HG03439 (cell line): Measurements from ENCODE around the gene ACADSB.

Experiments used
- ATAC-seq: cut with Tn5 transposase; IDR thresholded peaks from one replicate; pipeline ENCODE4 v1.9.1; 2021; ENCODE audit warnings: mild to moderate bottlenecking, moderate library complexity; ENCODE audit not compliant: unreplicated experiment

Gene ACADSB

DNA sequence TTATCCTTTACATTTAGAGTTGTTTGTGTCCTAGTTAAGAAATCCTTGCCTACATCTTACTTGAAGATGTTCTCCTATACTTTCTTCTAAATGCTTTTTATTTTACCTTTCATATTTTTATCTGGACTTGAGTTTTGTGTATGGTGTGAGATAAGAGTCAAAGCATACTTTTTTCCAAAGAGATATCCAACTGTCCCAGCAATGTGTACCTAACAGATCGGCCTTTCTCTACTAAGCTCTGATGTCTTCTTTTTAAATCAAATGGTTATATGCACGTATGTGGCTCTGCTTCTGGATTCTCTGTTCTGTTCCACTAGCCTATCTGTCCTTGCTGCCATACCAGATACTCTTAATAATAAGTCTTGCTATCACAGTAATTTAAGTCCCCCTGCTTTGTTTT, 7.4 kb upstream of the ACADSB start:
- no peak for ATAC-seq

GRCh38 chr10:123004298-123004697, 4.5 kb upstream of the ACADSB start:
- no peak for ATAC-seq

DNA sequence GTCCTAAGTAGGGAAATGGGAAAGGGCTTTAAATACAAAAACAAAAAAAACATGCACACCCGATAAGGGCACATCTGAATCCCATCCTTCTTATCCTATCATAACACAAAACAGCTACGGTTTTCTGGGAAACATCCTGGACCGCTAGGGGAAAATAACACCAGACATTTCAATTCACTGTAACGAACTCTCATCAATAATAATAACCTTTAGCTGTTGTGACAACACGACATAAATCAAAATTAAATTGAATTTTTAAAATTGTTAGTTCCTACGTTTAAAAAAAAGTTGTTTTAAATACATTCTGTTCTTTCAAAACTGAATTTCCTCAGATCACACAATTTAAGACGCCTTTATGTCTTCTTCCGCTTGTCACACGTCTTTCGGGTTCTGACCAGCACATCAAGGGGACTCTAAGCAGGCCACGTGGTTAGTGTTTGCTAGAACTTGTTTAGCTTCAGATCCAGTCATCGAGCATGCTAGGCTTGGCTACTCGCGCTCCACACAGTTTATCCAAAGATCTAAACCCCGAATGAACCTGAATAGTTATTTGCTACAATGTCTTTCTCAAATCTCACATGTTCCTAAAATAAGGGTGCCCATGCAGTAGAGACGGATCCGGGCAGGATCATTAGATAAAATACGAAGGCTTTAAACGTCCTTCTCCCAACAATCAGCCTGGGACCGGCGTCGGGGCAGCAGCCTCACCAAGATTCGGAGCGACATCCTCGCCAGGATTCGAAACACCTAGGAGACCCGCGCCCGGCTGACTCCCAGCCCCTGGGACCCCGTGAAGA, 1.1 kb upstream of the ACADSB start:
- peak; percentile 39 for ATAC-seq

GRCh38 chr10:123009105-123009820, 457 bp downstream of the ACADSB start:
- peak; percentile 8 for ATAC-seq

DNA sequence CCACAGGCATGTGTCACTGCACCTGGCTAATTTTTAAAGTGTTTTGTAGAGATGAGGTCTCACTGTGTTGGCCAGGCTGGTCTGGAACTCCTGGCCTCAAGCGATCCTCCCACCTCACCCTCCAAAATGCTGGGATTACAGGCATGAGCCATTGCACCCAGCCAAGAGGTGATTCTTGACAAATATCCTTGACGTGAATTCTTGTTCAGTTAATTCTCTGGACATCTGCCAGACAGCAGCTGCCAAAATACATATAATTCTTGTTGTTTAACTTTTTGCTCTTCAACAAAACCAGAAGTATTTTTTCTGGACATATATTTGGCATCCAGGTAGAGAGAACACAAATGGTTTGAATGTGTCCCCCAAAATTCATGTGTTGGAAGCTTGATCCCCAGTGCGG, 3.2 kb downstream of the ACADSB start:
- ATAC-seq, result no peak

DNA sequence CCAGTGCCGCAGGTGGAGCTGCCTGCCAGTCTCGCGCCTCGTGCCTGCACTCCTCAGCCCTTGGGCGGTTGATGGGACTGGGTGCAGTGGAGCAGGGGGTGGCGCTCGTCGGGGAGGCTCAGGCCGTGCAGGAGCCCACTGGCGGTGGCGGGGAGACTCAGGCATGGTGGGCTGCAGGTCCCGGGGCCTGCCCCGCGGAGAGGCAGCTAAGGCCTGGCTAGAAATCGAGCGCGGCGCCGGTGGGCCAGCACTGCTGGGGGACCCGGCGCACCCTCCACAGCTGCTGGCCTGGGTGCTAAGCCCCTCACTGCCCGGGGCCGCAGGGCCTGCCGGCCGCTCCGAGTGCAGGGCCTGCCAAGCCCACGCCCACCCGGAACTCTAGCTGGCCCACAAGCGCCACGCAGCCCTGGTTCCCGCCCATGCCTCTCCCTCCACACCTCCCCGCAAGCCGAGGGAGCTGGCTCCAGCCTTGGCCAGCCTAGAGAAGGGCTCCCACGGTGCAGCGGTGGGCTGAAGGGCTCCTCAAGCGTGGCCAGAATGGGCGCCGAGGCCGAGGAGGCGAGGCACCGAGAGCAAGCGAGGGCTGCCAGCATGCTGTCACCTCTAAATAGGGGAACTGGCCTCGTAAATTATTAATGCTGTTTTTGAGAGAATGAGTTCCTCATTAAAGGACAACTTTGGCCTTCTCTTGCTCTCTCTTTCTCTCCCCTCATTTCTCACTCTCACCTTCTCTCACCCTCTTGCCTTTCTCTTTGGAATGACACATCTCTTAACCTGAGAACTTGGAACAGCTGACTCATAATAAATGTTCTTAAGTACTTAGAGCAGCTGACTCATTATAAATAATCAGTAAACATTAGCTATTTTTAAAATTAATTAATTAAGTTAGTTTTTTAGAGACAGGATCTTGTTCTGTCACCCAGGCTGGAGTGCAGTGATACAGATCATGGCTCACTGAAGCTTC, 4.9 kb downstream of the ACADSB start:
- no peak for ATAC-seq

DNA sequence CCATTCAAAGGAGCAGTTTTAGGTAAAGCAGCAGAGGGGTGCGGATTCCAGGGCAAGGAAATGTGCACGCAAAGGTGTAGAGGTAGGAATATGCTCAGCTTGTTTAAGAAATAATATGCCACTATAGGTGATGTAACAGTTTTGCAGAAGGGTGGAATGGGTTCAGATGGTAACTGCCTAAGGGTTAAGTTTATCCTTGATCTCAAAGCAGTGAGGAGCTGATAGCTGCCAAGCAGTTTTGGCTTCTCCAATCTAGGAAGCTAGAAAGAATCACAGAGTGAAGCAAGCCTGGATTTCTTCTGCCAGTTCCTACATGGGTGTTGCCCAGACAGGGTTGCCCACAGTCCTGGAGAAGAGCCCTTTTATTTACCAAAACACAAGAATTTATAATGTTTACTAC, 6.0 kb downstream of the ACADSB start:
- ATAC-seq, result no peak

DNA sequence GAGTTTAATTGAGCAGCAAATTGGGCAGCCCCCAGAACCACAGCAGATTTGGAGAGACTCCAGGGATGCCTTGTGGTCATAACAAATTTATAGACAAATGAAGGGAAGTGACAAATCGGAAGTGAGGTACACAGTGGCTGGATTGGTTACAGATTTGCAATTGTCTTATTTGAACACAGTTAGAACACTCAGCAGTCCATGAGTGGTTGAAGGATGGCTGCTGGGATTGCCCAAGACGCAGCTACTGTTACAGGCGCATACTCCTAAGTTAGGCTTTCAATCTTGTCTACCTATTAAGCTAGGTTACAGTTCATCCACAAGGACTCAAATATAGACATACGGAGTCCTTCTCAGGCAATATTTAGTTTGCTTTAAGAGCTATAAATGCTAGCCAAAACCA, 7.4 kb downstream of the ACADSB start:
- no peak for ATAC-seq

GRCh38 chr10:123017421-123018165, 8.8 kb downstream of the ACADSB start:
- no peak for ATAC-seq

DNA sequence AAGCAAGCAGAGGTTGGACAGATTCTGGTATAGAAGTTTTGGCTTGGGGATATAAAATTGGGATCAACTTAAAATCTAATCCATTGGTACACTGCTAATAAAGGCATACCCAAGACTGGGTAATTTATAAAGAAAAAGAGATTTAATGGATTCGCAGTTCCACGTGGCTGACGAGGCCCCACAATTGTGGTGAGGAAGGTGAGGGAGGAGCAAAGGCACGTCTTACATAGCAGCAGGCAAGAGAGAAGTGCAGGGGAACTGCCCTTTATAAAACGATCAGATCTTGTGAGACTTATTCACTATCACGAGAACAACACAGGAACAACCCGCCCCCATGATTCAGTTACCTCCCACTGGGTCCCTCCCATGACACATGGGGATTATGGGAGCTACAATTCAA, 9.7 kb downstream of the ACADSB start:
- no peak for ATAC-seq

- no peak for ATAC-seq
These were observed 10.5 kb downstream of the ACADSB start for GRCh38 chr10:123019264-123019663.

DNA sequence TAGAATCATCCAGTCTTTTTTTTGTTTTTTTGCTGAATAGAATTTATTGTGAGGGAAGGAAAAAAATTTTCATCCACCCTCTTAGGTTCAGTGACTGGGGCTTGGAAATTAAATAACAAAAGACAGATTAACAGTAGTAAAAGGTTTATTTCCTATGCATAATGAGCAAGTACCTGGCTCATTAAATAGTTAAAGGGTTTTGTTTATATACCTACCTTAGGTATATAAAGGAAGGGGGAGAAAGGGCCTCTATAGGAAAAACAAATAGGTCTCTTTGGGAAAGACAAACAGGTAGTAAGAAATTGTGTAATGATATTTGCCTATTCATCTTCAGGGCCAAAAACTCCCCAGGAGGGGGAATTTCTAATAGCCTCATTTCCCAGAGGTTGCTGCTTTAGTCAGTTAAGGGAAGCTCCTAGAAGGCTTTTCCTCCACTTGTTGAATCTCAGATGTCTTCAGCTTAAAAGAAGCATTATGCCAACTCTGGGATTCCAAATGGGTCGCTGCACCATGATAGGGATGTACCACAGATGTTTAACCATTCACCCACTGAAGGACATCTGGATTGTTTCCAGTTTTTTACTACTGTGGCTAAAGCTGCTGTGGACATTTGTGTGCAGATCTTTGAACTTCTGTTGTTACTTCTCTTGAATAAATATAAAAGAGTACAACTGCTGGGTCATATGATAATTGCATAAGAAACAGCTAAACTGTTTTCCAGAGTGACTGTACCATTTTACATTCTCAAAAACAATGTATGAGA, 11.3 kb downstream of the ACADSB start:
- ATAC-seq, result no peak

GRCh38 chr10:123021517-123021916, 12.7 kb downstream of the ACADSB start:
- ATAC-seq, result no peak

DNA sequence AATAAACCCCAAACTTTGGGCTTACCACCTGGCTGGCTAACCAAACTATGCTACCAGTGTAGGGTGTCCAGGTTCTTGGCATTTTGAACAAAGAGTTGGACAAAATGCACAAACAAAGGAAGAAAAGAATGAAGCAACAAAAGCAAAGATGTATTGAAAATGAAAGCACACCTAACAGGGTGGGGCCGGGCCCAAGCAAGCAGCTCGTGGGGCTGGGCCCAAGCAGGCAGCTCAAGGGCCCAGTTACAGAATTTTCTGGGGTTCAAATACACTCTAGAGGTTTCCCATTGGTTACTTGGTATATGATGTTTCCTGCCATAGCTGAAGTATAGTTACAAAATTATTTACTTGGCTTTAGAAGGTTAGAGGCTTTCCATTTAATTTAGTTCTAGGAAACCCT, 15.7 kb downstream of the ACADSB start:
- no peak for ATAC-seq

GRCh38 chr10:123026302-123026701, 17.5 kb downstream of the ACADSB start:
- no peak for ATAC-seq

DNA sequence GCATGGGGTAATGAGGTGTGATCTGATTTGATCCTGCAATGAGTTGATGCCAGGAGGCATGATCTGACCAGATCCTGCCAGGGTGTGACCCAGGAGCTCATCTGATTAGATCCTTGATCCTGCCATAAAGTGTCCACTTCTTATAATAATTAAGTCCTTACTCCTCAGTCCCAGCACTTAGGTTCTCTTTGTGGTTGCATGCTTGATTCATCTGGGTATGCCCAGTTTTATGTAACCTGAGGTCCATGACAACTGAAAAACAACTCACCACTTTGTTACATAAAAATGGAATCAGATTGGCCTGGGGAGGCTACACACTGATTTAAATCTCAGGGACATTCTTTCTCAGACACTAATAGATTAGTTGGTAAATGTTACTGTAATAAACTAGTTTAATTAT, 19.1 kb downstream of the ACADSB start:
- no peak for ATAC-seq

GRCh38 chr10:123031124-123031523, 22.3 kb downstream of the ACADSB start:
- no peak for ATAC-seq

DNA sequence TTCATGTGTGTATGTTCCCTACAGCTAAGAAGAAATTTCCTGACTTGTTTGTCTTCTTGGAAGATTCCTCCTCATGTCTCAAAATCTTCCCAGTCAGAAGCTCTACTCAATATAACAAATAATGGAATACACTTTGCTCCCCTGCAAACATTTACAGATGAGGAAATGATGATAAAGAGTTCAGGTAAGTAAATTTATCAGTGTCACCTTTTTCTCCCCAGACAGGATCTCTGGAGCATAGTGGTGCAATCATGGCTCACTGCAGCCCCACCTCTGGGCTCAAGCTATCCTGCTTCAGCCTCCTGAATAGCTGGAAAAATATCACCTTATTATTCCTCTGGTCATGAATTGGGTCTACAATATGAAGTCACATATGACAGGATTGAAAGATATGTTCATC, 25.5 kb downstream of the ACADSB start:
- no peak for ATAC-seq

- ATAC-seq, result no peak
These were observed 26.8 kb downstream of the ACADSB start for GRCh38 chr10:123035467-123036086.
